Spinal cord (tissue), 10 donors: ENCODE data around the gene THSD4. TPM values are rescaled to one million over a fixed set of nuclear protein-coding genes. Genes with fewer than 3 reads are reported as not detected.
A peak's percentile ranks its signal among the peaks of the same experiment; 100 is the strongest.

ENCODE experiments used
- DNase-seq, 6 donors: peaks; one replicate each; pipeline versions ENCODE4 v3.0.0 to v3.0.0-alpha.2; 2013 to 2015; ENCODE audit warnings: low spot score in 6 of 6, low read depth in 4 of 6
- H3K27ac ChIP-seq: one replicate; pipeline ENCODE4 v1.5.1; 2013; ENCODE audit warnings: low read depth, low read length, control low read depth
- H3K27me3 ChIP-seq: one replicate; pipeline ENCODE4 v1.6.1; 2013; ENCODE audit warnings: low read length; ENCODE audit not compliant: control insufficient read depth, insufficient read depth
- H3K36me3 ChIP-seq: one replicate; pipeline ENCODE4 v1.6.1; 2013; ENCODE audit warnings: low read length; ENCODE audit not compliant: control insufficient read depth, insufficient read depth
- H3K4me1 ChIP-seq: one replicate; pipeline ENCODE4 v1.6.1; 2013; ENCODE audit warnings: low read length; ENCODE audit not compliant: control insufficient read depth, insufficient read depth
- H3K4me3 ChIP-seq: one replicate; pipeline ENCODE4 v1.5.1; 2013; ENCODE audit warnings: low read depth, low read length, control low read depth
- H3K9me3 ChIP-seq: one replicate; pipeline ENCODE4 v1.6.1; 2013; ENCODE audit warnings: low read length; ENCODE audit not compliant: control insufficient read depth, insufficient read depth
- WGBS: methylation state at CpG from one replicate; pipeline ENCODE4 v1.1.5; 2013; ENCODE audit warnings: missing lambda C conversion rate; ENCODE audit not compliant: insufficient coverage; 5-methylcytosine and 5-hydroxymethylcytosine counted together
- polyA plus RNA-seq, 2 donors: library from polyadenylated mRNA; unstranded; fragments of 120-200 nt; gene quantifications; one replicate each; pipeline ENCODE4 v1.2.1, GENCODE V29; 2013; ENCODE audit not compliant: insufficient read length in 2 of 2
- total RNA-seq, 2 donors: library from RNA; depleted of rRNA in 1 of 2; stranded (reverse); fragments of 120-200 nt in 1 of 2; fragments of >200 nt in 1 of 2; gene quantifications; one replicate each; pipeline versions ENCODE4 v1.2.3 to v1.2.4, GENCODE V29; 2013 to 2014
- donor health status: healthy.

The THSD4 gene
- total and polyA plus RNA-seq, 4 donors: 18.2 to 127 (median 63.2) TPM

- no peaks in the 10 kb centered on the region for H3K9me3 ChIP-seq
- no peak overlapping the region for H3K27ac ChIP-seq
- 77% methylated on average over 6 of the region's 8 CpGs for WGBS
- no peaks in the 10 kb centered on the region for H3K36me3 ChIP-seq
- H3K27me3 ChIP-seq: no peaks in the 10 kb centered on the region
- H3K4me3 ChIP-seq: no peak overlapping the region
- DNase-seq: no peak
- H3K4me1 ChIP-seq: no peaks in the 10 kb centered on the region
These were observed 226.7 kb downstream of the THSD4 start for GRCh38 chr15:71341811-71342550.

GRCh38 chr15:71342658-71343057 is 227.4 kb downstream of the THSD4 start:
- H3K27me3 ChIP-seq: no peaks in the 10 kb centered on the region
- 96% methylated on average over 4 of the region's 7 CpGs for WGBS

GRCh38 chr15:71344316-71344715 is 229.0 kb downstream of the THSD4 start:
- no peaks in the 10 kb centered on the region for H3K36me3 ChIP-seq
- no peaks in the 10 kb centered on the region for H3K9me3 ChIP-seq
- H3K27me3 ChIP-seq: no peaks in the 10 kb centered on the region
- no peaks in the 10 kb centered on the region for H3K4me1 ChIP-seq
- WGBS: no CpG with 5 or more reads among the region's 5 CpGs
- H3K4me3 ChIP-seq: no peak overlapping the region
- DNase-seq: no peak
- no peak overlapping the region for H3K27ac ChIP-seq

More at GRCh38 chr15:71342658-71343057, 227.4 kb downstream of the THSD4 start:
- Histone ChIP-seq H3K4me1 (no peaks in the 10 kb centered on the region), H3K27ac (no peak overlapping the region), H3K4me3 (no peak overlapping the region), H3K9me3 (no peaks in the 10 kb centered on the region), H3K36me3 (no peaks in the 10 kb centered on the region)
- DNase-seq: no peak

GRCh38 chr15:71345186-71345585 is 229.9 kb downstream of the THSD4 start:
- no peak overlapping the region for H3K27ac ChIP-seq
- no peaks in the 10 kb centered on the region for H3K4me1 ChIP-seq
- no peaks in the 10 kb centered on the region for H3K27me3 ChIP-seq
- 44% methylated on average over 2 of the region's 5 CpGs for WGBS
- no peak overlapping the region for H3K4me3 ChIP-seq
- no peaks in the 10 kb centered on the region for H3K9me3 ChIP-seq
- no peaks in the 10 kb centered on the region for H3K36me3 ChIP-seq
- no peak for DNase-seq

- no peak for DNase-seq
- Histone ChIP-seq H3K4me3 (no peak overlapping the region), H3K36me3 (no peaks in the 10 kb centered on the region), H3K9me3 (no peaks in the 10 kb centered on the region), H3K27ac (no peak overlapping the region), H3K4me1 (no peaks in the 10 kb centered on the region), H3K27me3 (no peaks in the 10 kb centered on the region)
- WGBS: 100% methylated on average over 2 of the region's 5 CpGs
These were observed 231.2 kb downstream of the THSD4 start for GRCh38 chr15:71346464-71346863.

GRCh38 chr15:71348597-71348996 is 233.3 kb downstream of the THSD4 start:
- no peaks in the 10 kb centered on the region for H3K9me3 ChIP-seq
- WGBS: 100% methylated on average over 1 of the region's 1 CpG
- H3K4me1 ChIP-seq: no peaks in the 10 kb centered on the region
- H3K36me3 ChIP-seq: no peaks in the 10 kb centered on the region
- DNase-seq: no peak
- no peak overlapping the region for H3K4me3 ChIP-seq
- no peak overlapping the region for H3K27ac ChIP-seq
- no peaks in the 10 kb centered on the region for H3K27me3 ChIP-seq

- Histone ChIP-seq H3K27ac (no peak overlapping the region), H3K4me1 (no peaks in the 10 kb centered on the region), H3K27me3 (no peaks in the 10 kb centered on the region), H3K9me3 (no peaks in the 10 kb centered on the region), H3K36me3 (no peaks in the 10 kb centered on the region), H3K4me3 (no peak overlapping the region)
- no peak for DNase-seq
- 78% methylated on average over 4 of the region's 4 CpGs for WGBS
These were observed 234.1 kb downstream of the THSD4 start for GRCh38 chr15:71349336-71349735.

GRCh38 chr15:71349736-71350526 is 234.7 kb downstream of the THSD4 start:
- H3K9me3 ChIP-seq: no peaks in the 10 kb centered on the region
- no peaks in the 10 kb centered on the region for H3K4me1 ChIP-seq
- H3K27ac ChIP-seq: no peak overlapping the region
- H3K4me3 ChIP-seq: no peak overlapping the region
- no peaks in the 10 kb centered on the region for H3K36me3 ChIP-seq
- WGBS: 55% methylated on average over 3 of the region's 7 CpGs
- DNase-seq: peak in 2 of 6 donors; percentile 36 to 52
- no peaks in the 10 kb centered on the region for H3K27me3 ChIP-seq

GRCh38 chr15:71350622-71351378 is 235.5 kb downstream of the THSD4 start:
- peak in 1 of 6 donors; percentile 36 for DNase-seq
- Histone ChIP-seq H3K9me3 (no peaks in the 10 kb centered on the region), H3K36me3 (no peaks in the 10 kb centered on the region), H3K4me3 (no peak overlapping the region), H3K27me3 (no peaks in the 10 kb centered on the region), H3K4me1 (no peaks in the 10 kb centered on the region), H3K27ac (no peak overlapping the region)
- WGBS: 51% methylated on average over 7 of the region's 7 CpGs
